CD8-positive, alpha-beta memory T cell (primary cell): ENCODE results near the gene CAB39. TPM values are rescaled to one million over a fixed set of nuclear protein-coding genes. Genes with fewer than 3 reads are reported as not detected.

Experiments
- CTCF ChIA-PET: fragments of 350-600 bp; sonication (Branson Sonifier 250); formaldehyde crosslinking; loops from one replicate; lab custom pipeline; 2021; ENCODE audit warnings: antibody characterized with exemption; lab: Charles Lee
- POLR2A ChIA-PET: fragments of 350-600 bp; sonication (Branson Sonifier 250); formaldehyde crosslinking; loops from one replicate; lab custom pipeline; 2021; ENCODE audit warnings: antibody characterized with exemption; lab: Charles Lee
- DNase-seq, 5 donors: peaks; one replicate each; pipeline versions ENCODE4 v3.0.0 to v3.0.0-alpha.2; 2020 to 2022; ENCODE audit warnings: mixed read lengths in 1 of 5
- H3K27ac ChIP-seq: one replicate; pipeline ENCODE4 v1.7.0; 2013; ENCODE audit warnings: low read depth, mild to moderate bottlenecking, low read length, moderate library complexity
- H3K27me3 ChIP-seq: 2 replicates; pipeline ENCODE4 v1.7.0; 2013; ENCODE audit warnings: low read length, mild to moderate bottlenecking; ENCODE audit not compliant: insufficient read depth, poor library complexity, severe bottlenecking
- H3K36me3 ChIP-seq: 2 replicates; pipeline ENCODE4 v1.7.0; 2013; ENCODE audit warnings: mild to moderate bottlenecking, low read length, moderate library complexity; ENCODE audit not compliant: insufficient read depth
- H3K4me1 ChIP-seq: 2 replicates; pipeline ENCODE4 v1.7.0; 2013; ENCODE audit warnings: mild to moderate bottlenecking, low read length, moderate library complexity; ENCODE audit not compliant: insufficient read depth
- H3K4me3 ChIP-seq: 2 replicates; pipeline ENCODE4 v1.7.0; 2013; ENCODE audit warnings: mild to moderate bottlenecking, low read length
- H3K9me3 ChIP-seq: 2 replicates; pipeline ENCODE4 v1.7.0; 2013; ENCODE audit warnings: mild to moderate bottlenecking, low read length
- H3K27ac Mint-ChIP-seq, 8 donors: one replicate each; pipeline ENCODE4 v1.8.0; 2020 to 2021; ENCODE audit warnings: mixed read lengths in 8 of 8, mild to moderate bottlenecking in 6 of 8, inconsistent platforms in 3 of 8, moderate library complexity in 3 of 8
- H3K27me3 Mint-ChIP-seq, 2 donors: one replicate each; pipeline ENCODE4 v1.8.0; 2020 to 2021; ENCODE audit warnings: mixed read lengths in 2 of 2, mild to moderate bottlenecking in 1 of 2, moderate library complexity in 1 of 2
- H3K36me3 Mint-ChIP-seq, 3 donors: one replicate each; pipeline ENCODE4 v1.8.0; 2020 to 2021; ENCODE audit warnings: mixed read lengths in 3 of 3, inconsistent platforms in 1 of 3, mild to moderate bottlenecking in 1 of 3
- H3K4me1 Mint-ChIP-seq, 3 donors: one replicate each; pipeline ENCODE4 v1.8.0; 2020 to 2021; ENCODE audit warnings: mixed read lengths in 3 of 3, inconsistent platforms in 1 of 3, mild to moderate bottlenecking in 1 of 3
- H3K4me3 Mint-ChIP-seq, 7 donors: one replicate each; pipeline ENCODE4 v1.8.0; 2020 to 2021; ENCODE audit warnings: mixed read lengths in 7 of 7, mild to moderate bottlenecking in 6 of 7, moderate library complexity in 4 of 7, inconsistent platforms in 2 of 7
- H3K9me3 Mint-ChIP-seq, 5 donors: one replicate each; pipeline ENCODE4 v1.8.0; 2020 to 2022; ENCODE audit warnings: mixed read lengths in 5 of 5, mild to moderate bottlenecking in 3 of 5, moderate library complexity in 2 of 5, inconsistent platforms in 1 of 5
- polyA plus RNA-seq: library from polyadenylated mRNA; unstranded; fragments of 300-500 nt; fragmentation: Illumina TruSeq; gene quantifications from one replicate; pipeline ENCODE4 v1.2.3, GENCODE V29; 2021
- total RNA-seq, 2 experiments: library from RNA; stranded (reverse); gene quantifications; one replicate each; pipeline ENCODE4 v1.2.3, GENCODE V29; 2021

CAB39 gene
- total and polyA plus RNA-seq, 3 experiments from 2014 or later = 80.8 to 147 (median 136) TPM

DNA sequence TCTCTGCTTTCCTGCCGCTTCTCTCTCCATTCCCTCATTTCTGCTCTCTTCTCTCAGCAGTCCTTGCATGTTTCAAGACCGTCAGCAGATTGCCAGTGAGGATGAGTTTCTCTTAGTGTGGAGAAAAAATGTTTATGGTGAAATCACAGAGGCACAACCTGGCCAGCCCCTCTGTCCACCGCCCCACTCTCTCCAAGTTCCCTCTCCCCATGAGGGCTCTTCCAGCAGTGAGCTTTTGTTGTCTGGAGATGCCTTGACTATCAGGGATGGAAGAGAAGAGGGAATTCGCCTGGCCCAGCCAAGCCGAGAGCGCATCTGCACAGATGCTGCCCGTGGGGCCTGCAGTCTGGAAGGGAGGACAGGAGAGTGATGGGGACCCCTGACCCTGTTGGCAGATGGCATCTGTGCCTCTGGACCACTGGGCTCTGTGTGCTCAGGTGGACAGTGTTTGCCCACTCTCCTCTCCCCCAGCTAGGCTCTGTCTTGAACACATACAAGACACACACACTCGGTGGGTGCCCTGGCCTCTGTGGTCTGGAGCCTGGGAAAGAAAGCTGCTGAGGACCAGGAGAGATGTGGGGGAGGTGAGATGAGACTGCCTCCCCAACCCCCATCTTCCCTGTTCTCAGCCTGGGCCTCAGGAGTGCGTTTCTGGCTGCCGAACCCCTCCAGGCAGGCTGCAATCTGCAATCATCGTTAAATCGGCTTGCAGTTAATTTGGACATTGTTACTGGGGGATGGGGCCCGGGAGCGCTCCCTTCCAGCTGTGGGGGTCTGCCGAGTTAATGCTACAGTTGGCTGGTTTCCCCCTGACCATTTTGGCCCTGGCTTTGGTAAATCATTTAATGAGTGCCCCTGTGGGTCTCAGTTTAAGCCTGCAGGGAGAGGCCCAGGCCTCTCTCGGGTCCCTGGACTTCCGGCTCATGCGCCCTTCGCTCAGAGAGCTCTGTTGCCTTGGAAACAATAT lies 156.6 kb downstream of the CAB39 start:
- Mint-ChIP-seq H3K27ac (peak overlapping the region in 3 of 8 donors; percentile 29 to 64 (median 63)), H3K4me1 (peaks cover 30 to 81% (median 35%) of the 10 kb centered on the region in 3 donors), H3K9me3 (no peaks in the 10 kb centered on the region), H3K36me3 (peaks cover 0 to 4% (median 0%) of the 10 kb centered on the region in 3 donors), H3K27me3 (peaks cover 0 to 2% of the 10 kb centered on the region in 2 donors), H3K4me3 (no peak overlapping the region)
- DNase-seq = no peak
- H3K4me1 ChIP-seq = peaks cover 34% of the 10 kb centered on the region
- H3K27me3 ChIP-seq = no peaks in the 10 kb centered on the region
- H3K9me3 ChIP-seq = no peaks in the 10 kb centered on the region
- H3K4me3 ChIP-seq = no peak overlapping the region
- no peaks in the 10 kb centered on the region for H3K36me3 ChIP-seq
- no peak overlapping the region for H3K27ac ChIP-seq
- ChIA-PET POLR2A (interaction anchor here (0.6 kb wide), 1 partner anchor 78 kb away, joined by 3 read pairs; no protein-coding TSS in a partner anchor), CTCF (interaction anchor here (1.1 kb wide), 1 partner anchor 183 kb away, joined by 3 read pairs; no protein-coding TSS in a partner anchor)

DNA sequence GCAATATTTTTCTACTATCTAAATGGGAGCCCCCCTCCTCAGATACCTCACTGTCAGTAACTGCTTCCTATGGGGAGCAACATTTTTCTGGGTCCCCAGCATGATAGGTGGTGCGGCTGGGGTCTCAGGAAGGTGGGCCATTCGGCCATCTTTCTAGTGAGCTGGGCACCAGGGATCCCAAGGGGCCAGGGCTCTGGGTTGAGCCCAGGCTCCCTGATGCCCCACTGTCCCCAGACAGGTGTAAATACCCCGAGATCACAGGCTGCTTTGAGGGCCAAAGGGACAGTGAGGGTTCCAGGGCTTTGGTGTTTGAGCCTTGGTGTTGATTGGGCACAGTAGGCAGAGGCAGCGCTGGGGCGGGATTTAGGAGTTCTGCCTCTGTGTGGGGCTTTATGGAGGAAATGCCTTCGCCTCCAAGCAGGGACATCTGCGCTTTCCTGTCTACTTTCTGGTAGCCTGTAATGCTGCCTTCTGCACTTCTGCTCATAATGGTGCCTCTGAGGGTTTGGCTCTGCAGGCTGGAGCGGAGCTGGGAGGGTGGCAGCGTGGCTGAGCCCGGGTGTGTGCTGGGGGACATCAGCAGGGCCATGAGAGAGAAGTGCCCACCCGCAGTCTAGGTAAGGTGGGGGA lies 157.4 kb downstream of the CAB39 start:
- H3K4me1 Mint-ChIP-seq = peaks cover 25 to 76% (median 31%) of the 10 kb centered on the region in 3 donors
- POLR2A ChIA-PET = interaction anchor here (0.6 kb wide), 1 partner anchor 77 kb away, joined by 3 read pairs; no protein-coding TSS in a partner anchor

More for the DNA sequence above, 157.4 kb downstream of the CAB39 start:
- no peak overlapping the region for H3K27ac Mint-ChIP-seq
- no peaks in the 10 kb centered on the region for H3K36me3 ChIP-seq
- H3K27me3 Mint-ChIP-seq = peaks cover 0 to 2% of the 10 kb centered on the region in 2 donors
- H3K9me3 ChIP-seq = no peaks in the 10 kb centered on the region
- H3K4me1 ChIP-seq = peaks cover 30% of the 10 kb centered on the region
- no peak for DNase-seq
- peaks cover 0 to 2% (median 0%) of the 10 kb centered on the region in 5 donors for H3K9me3 Mint-ChIP-seq
- no peak overlapping the region for H3K27ac ChIP-seq
- CTCF ChIA-PET = interaction anchor here (1.1 kb wide), 1 partner anchor 183 kb away, joined by 3 read pairs; no protein-coding TSS in a partner anchor
- H3K4me3 ChIP-seq = no peak overlapping the region
- H3K27me3 ChIP-seq = no peaks in the 10 kb centered on the region
- peaks cover 0 to 11% (median 0%) of the 10 kb centered on the region in 3 donors for H3K36me3 Mint-ChIP-seq
- H3K4me3 Mint-ChIP-seq = no peak overlapping the region

Other genes with a start within 250 kb of the CAB39 start
- gene ITM2C, start 152.1 kb downstream of the CAB39 start, total RNA-seq = 10 to 100 TPM; 56.1 to 58.6 TPM
- gene ITM2C, start 152.1 kb downstream of the CAB39 start, polyA plus RNA-seq = 50.1 TPM
- gene GPR55, start 212.4 kb downstream of the CAB39 start, total RNA-seq = 10 to 100 TPM; 11.1 to 11.6 TPM
- gene GPR55, start 212.4 kb downstream of the CAB39 start, polyA plus RNA-seq = 3.5 TPM